HEK293 (cell line): ENCODE measurements around the gene FKBP10.

Experiments used
- CTCF ChIA-PET: fragments of 350-600 bp; formaldehyde crosslinking; extraction: SDS; loops from one replicate; lab custom pipeline; 2021; ENCODE audit warnings: antibody characterized with exemption; lab: Yijun Ruan, JAX
- POLR2A ChIA-PET: fragments of 300-600 bp; formaldehyde crosslinking; extraction: SDS; loops from one replicate; lab custom pipeline; 2020; ENCODE audit warnings: antibody characterized with exemption, inconsistent platforms; lab: Yijun Ruan, JAX
- H3K27ac ChIP-seq: fragments of 200-500 bp; sonication (Bioruptor generic); 2 replicates; pipeline ENCODE4 v1.5.1; 2014; ENCODE audit warnings: low read depth, low read length, control low read depth, inconsistent platforms; ENCODE audit errors: extremely low read depth
- H3K36me3 ChIP-seq, 2 experiments: fragments of 200-500 bp in 1 of 2; sonication (Bioruptor generic) in 1 of 2; 1 replicate in 1 of 2; 2 replicates in 1 of 2; pipeline ENCODE4 v1.5.1; 2014 to 2017; ENCODE audit warnings: inconsistent platforms in 2 of 2, low read length in 2 of 2; ENCODE audit not compliant: control insufficient read depth in 2 of 2, insufficient read depth in 1 of 2
- H3K4me1 ChIP-seq: fragments of 200-500 bp; sonication (Bioruptor generic); 2 replicates; pipeline ENCODE4 v1.5.1; 2014; ENCODE audit warnings: mild to moderate bottlenecking, low read length, inconsistent platforms; ENCODE audit not compliant: control insufficient read depth, insufficient read depth
- H3K4me3 ChIP-seq: 2 replicates; pipeline ENCODE4 v1.5.1; 2011; ENCODE audit warnings: low read depth, mild to moderate bottlenecking, control low read depth, low read length, moderate library complexity
- H3K9me3 ChIP-seq: fragments of 200-500 bp; sonication (Bioruptor generic); 2 replicates; pipeline ENCODE4 v1.5.1; 2014; ENCODE audit warnings: low read depth, low read length, inconsistent platforms; ENCODE audit not compliant: control insufficient read depth, insufficient read depth
- OVOL3 ChIP-seq: fragments of 450-650 bp; formaldehyde crosslinking; IDR thresholded peaks from 2 replicates; pipeline ENCODE4 v1.5.1; 2016; ENCODE audit warnings: missing biosample characterization, missing genetic modification characterization
- SP3 ChIP-seq: fragments of 450-650 bp; formaldehyde crosslinking; IDR thresholded peaks from 2 replicates; pipeline ENCODE4 v1.5.1; 2016; ENCODE audit warnings: missing biosample characterization, missing genetic modification characterization
- ZBTB48 ChIP-seq: fragments of 450-650 bp; formaldehyde crosslinking; IDR thresholded peaks from 2 replicates; pipeline ENCODE4 v1.5.1; 2016; ENCODE audit warnings: missing biosample characterization, missing genetic modification characterization
- ZNF350 ChIP-seq: fragments of 450-650 bp; formaldehyde crosslinking; IDR thresholded peaks from 2 replicates; pipeline ENCODE4 v1.5.0; 2017; ENCODE audit warnings: missing biosample characterization, mild to moderate bottlenecking, missing genetic modification characterization
- ZNF473 ChIP-seq: fragments of 450-650 bp; formaldehyde crosslinking; IDR thresholded peaks from 2 replicates; pipeline ENCODE4 v1.5.1; 2017; ENCODE audit warnings: missing biosample characterization, missing genetic modification characterization
- ZNF624 ChIP-seq: fragments of 450-650 bp; formaldehyde crosslinking; IDR thresholded peaks from 2 replicates; pipeline ENCODE4 v1.5.1; 2017; ENCODE audit warnings: missing biosample characterization, missing genetic modification characterization
- ZNF785 ChIP-seq: fragments of 450-650 bp; formaldehyde crosslinking; IDR thresholded peaks from 2 replicates; pipeline ENCODE4 v1.5.1; 2016; ENCODE audit warnings: missing biosample characterization, missing genetic modification characterization
- ZSCAN30 ChIP-seq: fragments of 450-650 bp; IDR thresholded peaks from 2 replicates; pipeline ENCODE4 v1.5.1; 2018; ENCODE audit warnings: missing biosample characterization, mild to moderate bottlenecking, missing genetic modification characterization, moderate library complexity
- TF ChIP-seq, protein P1 (sequence below): fragments of 450-650 bp; formaldehyde crosslinking; IDR thresholded peaks from 2 replicates; pipeline ENCODE4 v1.5.1; 2017; ENCODE audit warnings: missing biosample characterization, mild to moderate bottlenecking, missing genetic modification characterization, moderate library complexity
- TF ChIP-seq, protein P2 (sequence below): fragments of 450-650 bp; formaldehyde crosslinking; conservative IDR thresholded peaks from 2 replicates; pipeline ENCODE4 v1.5.1; 2016; ENCODE audit warnings: low read depth, missing biosample characterization, missing genetic modification characterization
- TF ChIP-seq, protein P3 (sequence below): fragments of 450-650 bp; formaldehyde crosslinking; IDR thresholded peaks from 2 replicates; pipeline ENCODE4 v1.5.1; 2016; ENCODE audit warnings: missing biosample characterization, missing genetic modification characterization
- TF ChIP-seq, protein P4 (sequence below): fragments of 450-650 bp; formaldehyde crosslinking; IDR thresholded peaks from 2 replicates; pipeline ENCODE4 v1.5.1; 2017; ENCODE audit warnings: missing biosample characterization, missing genetic modification characterization
- TF ChIP-seq, protein P5 (sequence below): fragments of 450-650 bp; formaldehyde crosslinking; IDR thresholded peaks from 2 replicates; pipeline ENCODE4 v1.5.1; 2016; ENCODE audit warnings: missing biosample characterization, missing genetic modification characterization, borderline replicate concordance
- TF ChIP-seq, protein P6 (sequence below): fragments of 450-650 bp; formaldehyde crosslinking; IDR thresholded peaks from 2 replicates; pipeline ENCODE4 v1.5.1; 2016; ENCODE audit warnings: missing biosample characterization, missing genetic modification characterization
- TF ChIP-seq, protein P7 (sequence below): fragments of 450-650 bp; formaldehyde crosslinking; conservative IDR thresholded peaks from 2 replicates; pipeline ENCODE4 v1.5.1; 2016; ENCODE audit warnings: low read depth, missing biosample characterization, missing genetic modification characterization

Gene FKBP10

DNA sequence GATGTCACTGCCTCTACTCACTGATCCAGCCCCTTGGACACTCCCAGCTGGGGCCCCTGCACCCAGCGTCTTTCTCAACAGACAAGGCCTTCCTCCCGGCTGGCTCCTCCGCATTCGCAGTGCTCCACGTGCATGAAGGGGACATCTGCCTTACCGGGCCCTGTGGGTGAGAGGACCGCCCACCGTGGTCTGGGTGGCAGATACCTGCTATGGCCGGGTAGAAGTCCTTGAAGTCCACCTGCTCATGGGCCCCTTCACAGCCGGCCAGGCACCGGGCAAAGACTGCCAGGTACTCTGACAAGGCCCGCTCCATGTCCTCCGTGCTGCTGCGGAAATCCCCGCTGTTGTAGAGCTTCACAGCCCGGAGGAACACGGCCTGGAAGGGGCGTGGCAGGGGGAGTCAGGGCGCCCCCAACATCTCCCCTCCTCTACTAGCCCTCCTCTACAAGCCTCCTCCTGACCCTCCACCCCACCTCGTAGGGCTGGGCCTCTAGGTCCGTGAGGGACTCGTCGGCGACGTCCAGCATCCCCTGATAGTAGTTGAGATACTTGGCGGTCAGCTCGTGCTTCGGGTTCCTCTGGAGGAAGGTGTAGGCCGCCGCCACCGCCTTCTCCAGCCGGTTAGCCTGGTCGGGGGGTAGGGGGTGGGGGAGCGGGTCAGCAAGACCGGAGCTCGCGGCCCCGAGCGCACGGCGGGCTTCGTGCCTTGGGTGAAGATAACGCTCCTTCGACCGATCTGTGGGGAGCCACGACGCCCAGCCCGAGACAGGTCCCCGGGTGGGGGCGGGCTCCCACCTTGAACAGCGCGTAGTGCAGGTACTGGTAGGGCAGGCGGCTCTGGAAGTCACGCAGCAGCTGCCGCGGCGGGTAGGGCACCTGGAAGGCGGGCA, 1.9 kb upstream of the FKBP10 start (continued):
- TF ChIP-seq ZNF473 (tag by site-specific recombination) (no peak), OVOL3 (no peak), ZNF624 (no peak), SP3 (tag by site-specific recombination) (peak; percentile 44), ZNF350 (tag by site-specific recombination) (no peak)
- TF ChIP-seq, protein P1, sequence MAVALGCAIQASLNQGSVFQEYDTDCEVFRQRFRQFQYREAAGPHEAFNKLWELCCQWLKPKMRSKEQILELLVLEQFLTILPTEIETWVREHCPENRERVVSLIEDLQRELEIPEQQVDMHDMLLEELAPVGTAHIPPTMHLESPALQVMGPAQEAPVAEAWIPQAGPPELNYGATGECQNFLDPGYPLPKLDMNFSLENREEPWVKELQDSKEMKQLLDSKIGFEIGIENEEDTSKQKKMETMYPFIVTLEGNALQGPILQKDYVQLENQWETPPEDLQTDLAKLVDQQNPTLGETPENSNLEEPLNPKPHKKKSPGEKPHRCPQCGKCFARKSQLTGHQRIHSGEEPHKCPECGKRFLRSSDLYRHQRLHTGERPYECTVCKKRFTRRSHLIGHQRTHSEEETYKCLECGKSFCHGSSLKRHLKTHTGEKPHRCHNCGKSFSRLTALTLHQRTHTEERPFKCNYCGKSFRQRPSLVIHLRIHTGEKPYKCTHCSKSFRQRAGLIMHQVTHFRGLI = no peak
- TF ChIP-seq, protein P2, sequence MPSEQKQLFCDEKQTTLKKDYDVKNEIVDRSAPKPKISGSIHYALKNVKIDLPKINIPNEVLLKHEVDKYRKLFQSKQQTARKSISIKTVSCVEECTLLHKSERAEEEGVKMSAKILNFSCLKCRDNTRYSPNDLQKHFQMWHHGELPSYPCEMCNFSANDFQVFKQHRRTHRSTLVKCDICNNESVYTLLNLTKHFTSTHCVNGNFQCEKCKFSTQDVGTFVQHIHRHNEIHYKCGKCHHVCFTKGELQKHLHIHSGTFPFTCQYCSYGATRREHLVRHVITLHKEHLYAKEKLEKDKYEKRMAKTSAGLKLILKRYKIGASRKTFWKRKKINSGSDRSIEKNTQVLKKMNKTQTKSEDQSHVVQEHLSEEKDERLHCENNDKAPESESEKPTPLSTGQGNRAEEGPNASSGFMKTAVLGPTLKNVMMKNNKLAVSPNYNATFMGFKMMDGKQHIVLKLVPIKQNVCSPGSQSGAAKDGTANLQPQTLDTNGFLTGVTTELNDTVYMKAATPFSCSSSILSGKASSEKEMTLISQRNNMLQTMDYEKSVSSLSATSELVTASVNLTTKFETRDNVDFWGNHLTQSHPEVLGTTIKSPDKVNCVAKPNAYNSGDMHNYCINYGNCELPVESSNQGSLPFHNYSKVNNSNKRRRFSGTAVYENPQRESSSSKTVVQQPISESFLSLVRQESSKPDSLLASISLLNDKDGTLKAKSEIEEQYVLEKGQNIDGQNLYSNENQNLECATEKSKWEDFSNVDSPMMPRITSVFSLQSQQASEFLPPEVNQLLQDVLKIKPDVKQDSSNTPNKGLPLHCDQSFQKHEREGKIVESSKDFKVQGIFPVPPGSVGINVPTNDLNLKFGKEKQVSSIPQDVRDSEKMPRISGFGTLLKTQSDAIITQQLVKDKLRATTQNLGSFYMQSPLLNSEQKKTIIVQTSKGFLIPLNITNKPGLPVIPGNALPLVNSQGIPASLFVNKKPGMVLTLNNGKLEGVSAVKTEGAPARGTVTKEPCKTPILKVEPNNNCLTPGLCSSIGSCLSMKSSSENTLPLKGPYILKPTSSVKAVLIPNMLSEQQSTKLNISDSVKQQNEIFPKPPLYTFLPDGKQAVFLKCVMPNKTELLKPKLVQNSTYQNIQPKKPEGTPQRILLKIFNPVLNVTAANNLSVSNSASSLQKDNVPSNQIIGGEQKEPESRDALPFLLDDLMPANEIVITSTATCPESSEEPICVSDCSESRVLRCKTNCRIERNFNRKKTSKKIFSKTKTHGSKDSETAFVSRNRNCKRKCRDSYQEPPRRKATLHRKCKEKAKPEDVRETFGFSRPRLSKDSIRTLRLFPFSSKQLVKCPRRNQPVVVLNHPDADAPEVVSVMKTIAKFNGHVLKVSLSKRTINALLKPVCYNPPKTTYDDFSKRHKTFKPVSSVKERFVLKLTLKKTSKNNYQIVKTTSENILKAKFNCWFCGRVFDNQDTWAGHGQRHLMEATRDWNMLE (tag by site-specific recombination) = no peak
- TF ChIP-seq, protein P3, sequence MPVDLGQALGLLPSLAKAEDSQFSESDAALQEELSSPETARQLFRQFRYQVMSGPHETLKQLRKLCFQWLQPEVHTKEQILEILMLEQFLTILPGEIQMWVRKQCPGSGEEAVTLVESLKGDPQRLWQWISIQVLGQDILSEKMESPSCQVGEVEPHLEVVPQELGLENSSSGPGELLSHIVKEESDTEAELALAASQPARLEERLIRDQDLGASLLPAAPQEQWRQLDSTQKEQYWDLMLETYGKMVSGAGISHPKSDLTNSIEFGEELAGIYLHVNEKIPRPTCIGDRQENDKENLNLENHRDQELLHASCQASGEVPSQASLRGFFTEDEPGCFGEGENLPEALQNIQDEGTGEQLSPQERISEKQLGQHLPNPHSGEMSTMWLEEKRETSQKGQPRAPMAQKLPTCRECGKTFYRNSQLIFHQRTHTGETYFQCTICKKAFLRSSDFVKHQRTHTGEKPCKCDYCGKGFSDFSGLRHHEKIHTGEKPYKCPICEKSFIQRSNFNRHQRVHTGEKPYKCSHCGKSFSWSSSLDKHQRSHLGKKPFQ (tag by site-specific recombination) = no peak

DNA sequence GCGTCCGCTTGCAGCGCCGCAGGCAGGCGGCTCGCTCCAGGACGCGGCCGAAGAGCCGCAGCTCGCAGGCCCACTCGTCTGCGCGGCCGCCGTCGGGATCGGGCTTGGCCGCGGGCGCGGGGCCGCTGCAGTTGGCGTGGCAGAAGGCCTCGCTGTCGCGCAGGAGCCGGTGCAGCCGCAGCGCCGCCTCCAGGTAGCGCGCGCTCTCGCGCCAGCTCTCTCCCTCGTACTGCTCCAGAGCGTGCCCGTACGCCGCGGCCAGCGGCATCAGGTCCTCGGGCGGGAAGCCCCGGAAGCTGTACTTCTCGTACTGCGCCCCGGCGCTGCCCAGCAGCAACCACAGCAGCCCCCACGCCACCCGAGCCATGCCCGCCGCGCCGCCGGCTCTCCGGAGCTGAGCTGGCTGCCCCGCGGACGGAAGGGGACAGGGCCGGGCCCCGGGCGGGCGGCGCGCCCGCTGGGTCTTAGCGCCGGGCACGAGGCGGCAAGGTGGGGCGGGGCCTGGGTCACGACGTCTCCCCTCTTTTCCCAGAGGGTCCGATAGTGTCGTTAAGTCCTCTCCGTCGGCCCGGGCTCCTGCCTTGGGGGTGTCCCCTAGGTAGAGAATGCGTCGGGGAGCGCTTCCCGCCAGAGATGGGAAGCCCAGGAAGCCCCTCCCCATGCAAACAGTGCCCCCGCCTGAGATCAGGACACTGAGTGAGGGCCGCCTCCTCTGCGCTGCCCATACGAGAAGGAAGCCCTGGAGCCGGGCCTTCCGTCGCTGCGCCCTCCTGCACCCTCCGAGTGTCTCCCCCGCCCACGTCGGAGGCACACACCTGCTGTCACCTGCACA, 1.0 kb upstream of the FKBP10 start, which contains the start of gene P3H4:
Gene P3H4 (minus strand): TSS at position 401 of the 832 bp plus-strand sequence. CDS start 34 bp downstream, at position 367.
- Histone ChIP-seq H3K36me3 (peaks cover 10 to 37% of the 10 kb centered on the region in 2 experiments; a peak in 2 of 3 replicates), H3K27ac (peak within 1 kb of the TSS; percentile 89), H3K4me3 (peak within 1 kb of the TSS; percentile 73), H3K4me1 (0 out of 2 replicates have a peak, but pooled peaks cover 8% of the 10 kb centered on the region), H3K9me3 (no peaks in the 10 kb centered on the region)
- ChIA-PET CTCF (interaction anchor here (0.7 to 4.6 kb wide), 23 partner anchors 10 to 567 kb away, joined by 3 to 45 read pairs (median 4); partner anchors contain the start of gene ACLY), POLR2A (interaction anchor here (0.5 to 4.2 kb wide), 34 partner anchors 8 to 1390 kb away, joined by 3 to 37 read pairs (median 5); partner anchors contain the start of genes ACLY, CNP, DNAJC7 and EIF1)
- TF ChIP-seq, protein P4, sequence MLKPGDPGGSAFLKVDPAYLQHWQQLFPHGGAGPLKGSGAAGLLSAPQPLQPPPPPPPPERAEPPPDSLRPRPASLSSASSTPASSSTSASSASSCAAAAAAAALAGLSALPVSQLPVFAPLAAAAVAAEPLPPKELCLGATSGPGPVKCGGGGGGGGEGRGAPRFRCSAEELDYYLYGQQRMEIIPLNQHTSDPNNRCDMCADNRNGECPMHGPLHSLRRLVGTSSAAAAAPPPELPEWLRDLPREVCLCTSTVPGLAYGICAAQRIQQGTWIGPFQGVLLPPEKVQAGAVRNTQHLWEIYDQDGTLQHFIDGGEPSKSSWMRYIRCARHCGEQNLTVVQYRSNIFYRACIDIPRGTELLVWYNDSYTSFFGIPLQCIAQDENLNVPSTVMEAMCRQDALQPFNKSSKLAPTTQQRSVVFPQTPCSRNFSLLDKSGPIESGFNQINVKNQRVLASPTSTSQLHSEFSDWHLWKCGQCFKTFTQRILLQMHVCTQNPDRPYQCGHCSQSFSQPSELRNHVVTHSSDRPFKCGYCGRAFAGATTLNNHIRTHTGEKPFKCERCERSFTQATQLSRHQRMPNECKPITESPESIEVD (tag by site-specific recombination) = no peak
- TF ChIP-seq ZBTB48 (tag by site-specific recombination) (0 out of 2 replicates have a peak, but pooled peaks have one; percentile 14), ZNF785 (no peak), ZSCAN30 (tag by site-specific recombination) (peak; percentile 72)
- TF ChIP-seq, protein P5, sequence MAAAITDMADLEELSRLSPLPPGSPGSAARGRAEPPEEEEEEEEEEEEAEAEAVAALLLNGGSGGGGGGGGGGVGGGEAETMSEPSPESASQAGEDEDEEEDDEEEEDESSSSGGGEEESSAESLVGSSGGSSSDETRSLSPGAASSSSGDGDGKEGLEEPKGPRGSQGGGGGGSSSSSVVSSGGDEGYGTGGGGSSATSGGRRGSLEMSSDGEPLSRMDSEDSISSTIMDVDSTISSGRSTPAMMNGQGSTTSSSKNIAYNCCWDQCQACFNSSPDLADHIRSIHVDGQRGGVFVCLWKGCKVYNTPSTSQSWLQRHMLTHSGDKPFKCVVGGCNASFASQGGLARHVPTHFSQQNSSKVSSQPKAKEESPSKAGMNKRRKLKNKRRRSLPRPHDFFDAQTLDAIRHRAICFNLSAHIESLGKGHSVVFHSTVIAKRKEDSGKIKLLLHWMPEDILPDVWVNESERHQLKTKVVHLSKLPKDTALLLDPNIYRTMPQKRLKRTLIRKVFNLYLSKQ (tag by site-specific recombination) = 0 out of 2 replicates have a peak, but pooled peaks have one; percentile 2
- TF ChIP-seq, protein P6, sequence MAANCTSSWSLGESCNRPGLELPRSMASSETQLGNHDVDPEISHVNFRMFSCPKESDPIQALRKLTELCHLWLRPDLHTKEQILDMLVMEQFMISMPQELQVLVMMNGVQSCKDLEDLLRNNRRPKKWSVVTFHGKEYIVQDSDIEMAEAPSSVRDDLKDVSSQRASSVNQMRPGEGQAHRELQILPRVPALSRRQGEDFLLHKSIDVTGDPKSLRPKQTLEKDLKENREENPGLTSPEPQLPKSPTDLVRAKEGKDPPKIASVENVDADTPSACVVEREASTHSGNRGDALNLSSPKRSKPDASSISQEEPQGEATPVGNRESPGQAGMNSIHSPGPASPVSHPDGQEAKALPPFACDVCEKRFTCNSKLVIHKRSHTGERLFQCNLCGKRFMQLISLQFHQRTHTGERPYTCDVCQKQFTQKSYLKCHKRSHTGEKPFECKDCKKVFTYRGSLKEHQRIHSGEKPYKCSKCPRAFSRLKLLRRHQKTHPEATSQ (tag by site-specific recombination) = no peak
- TF ChIP-seq, protein P7, sequence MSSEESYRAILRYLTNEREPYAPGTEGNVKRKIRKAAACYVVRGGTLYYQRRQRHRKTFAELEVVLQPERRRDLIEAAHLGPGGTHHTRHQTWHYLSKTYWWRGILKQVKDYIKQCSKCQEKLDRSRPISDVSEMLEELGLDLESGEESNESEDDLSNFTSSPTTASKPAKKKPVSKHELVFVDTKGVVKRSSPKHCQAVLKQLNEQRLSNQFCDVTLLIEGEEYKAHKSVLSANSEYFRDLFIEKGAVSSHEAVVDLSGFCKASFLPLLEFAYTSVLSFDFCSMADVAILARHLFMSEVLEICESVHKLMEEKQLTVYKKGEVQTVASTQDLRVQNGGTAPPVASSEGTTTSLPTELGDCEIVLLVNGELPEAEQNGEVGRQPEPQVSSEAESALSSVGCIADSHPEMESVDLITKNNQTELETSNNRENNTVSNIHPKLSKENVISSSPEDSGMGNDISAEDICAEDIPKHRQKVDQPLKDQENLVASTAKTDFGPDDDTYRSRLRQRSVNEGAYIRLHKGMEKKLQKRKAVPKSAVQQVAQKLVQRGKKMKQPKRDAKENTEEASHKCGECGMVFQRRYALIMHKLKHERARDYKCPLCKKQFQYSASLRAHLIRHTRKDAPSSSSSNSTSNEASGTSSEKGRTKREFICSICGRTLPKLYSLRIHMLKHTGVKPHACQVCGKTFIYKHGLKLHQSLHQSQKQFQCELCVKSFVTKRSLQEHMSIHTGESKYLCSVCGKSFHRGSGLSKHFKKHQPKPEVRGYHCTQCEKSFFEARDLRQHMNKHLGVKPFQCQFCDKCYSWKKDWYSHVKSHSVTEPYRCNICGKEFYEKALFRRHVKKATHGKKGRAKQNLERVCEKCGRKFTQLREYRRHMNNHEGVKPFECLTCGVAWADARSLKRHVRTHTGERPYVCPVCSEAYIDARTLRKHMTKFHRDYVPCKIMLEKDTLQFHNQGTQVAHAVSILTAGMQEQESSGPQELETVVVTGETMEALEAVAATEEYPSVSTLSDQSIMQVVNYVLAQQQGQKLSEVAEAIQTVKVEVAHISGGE (tag by site-specific recombination) = peak; percentile 20
